ENCODE results near the gene FBXL16.

GRCh38 chr16:678858-679813 is 26.5 kb downstream of the FBXL16 start:
- TF ChIP-seq POLR2A (IDR thresholded peaks at IDR 0.05; ENCODE audit: low read depth, low read length) = no peak
- TF ChIP-seq TAF1 (IDR thresholded peaks at IDR 0.05; ENCODE audit: borderline replicate concordance, low read depth, low read length) = no peak
